Activated T-cell treated with anti-CD3 and anti-CD28 coated beads for 48 hours (primary cell): Measurements from ENCODE around the gene MAP3K20.
"Not testable (repeated sequence)": the region's sequence is repeated elsewhere in the genome, so short reads cannot be mapped to it uniquely, and the experiment has no call there.

Experiments
- DNase-seq: peaks from one replicate; pipeline ENCODE4 v3.0.0-alpha.2; 2020; ENCODE audit warnings: low read depth

Gene MAP3K20

DNA sequence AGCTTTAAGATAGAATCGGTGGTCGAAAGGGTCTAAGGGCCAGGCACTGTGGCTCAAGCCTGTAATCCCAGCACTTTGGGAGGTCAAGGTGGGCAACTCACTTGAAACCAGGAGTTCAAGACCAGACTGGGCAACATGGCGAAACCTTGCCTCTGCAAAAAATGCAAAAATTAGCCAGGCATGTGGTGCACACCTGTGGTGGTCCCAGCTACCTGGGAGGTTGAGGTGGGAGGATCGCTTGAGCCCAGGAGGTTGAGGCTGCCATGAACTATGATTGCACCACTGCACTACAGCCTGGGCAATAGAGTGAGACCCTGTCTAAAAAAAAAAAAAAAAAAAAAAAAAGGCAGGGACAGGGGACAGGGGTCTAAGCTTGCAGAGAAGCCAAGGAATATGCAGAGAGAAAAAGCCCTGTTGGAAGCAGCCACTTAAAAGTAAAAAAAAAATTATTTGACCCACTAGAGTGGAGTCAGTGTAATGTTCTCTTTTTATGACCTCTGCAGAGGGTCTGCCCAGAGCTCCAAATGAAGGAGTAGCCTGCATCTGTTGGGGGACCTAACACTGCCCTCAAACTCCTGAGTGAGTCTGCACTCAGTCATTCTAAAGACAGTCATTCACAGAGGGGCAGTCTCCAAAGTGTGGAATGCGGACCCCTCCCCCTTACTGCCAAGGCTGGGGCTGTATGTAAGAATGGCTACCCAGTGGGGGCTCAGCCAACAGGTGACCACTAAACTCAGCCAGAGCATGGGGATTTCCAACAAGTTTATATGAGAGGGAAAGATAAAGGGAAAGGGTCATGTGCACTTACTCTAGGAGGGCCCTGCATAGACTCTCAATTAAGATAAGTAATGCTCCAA, 160.5 kb downstream of the MAP3K20 start:
- DNase-seq = no peak

DNA sequence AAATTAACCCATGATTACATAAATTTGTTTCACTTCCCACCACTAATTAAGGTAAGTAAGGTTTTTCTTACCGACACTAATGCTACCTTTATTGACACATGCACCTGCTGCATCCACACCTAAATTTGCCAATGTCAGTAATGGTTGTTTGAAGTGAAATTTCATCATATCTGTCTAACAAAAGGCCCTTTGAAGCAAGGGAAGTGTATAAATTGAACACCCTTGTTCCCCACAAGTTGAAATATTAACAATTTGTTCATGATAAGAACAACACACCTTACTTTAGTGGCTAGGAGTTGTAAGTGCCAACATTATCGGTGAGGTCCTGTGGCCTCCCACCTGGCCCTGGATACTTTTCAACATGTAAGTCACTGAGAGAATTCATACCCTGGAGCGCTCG, 162.7 kb downstream of the MAP3K20 start:
- DNase-seq = no peak

DNA sequence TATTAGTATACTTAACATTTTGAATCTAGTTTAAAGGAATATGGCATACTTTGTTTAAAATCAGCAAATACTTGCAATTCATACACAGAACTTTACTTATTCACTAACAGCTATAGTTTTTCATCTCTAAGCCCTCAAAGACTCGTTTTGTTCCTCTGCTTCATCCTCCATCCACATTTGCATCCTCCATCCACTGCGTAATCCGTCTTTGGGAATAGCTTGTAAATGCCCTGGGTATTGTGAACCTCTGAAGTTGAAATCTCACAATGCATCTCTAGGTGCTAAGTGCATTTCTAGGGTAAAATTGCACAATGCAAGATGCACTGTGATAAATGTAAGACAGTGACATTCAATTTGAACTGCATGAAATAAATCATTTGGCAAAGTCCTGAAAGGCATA, 163.2 kb downstream of the MAP3K20 start:
- DNase-seq = no peak

DNA sequence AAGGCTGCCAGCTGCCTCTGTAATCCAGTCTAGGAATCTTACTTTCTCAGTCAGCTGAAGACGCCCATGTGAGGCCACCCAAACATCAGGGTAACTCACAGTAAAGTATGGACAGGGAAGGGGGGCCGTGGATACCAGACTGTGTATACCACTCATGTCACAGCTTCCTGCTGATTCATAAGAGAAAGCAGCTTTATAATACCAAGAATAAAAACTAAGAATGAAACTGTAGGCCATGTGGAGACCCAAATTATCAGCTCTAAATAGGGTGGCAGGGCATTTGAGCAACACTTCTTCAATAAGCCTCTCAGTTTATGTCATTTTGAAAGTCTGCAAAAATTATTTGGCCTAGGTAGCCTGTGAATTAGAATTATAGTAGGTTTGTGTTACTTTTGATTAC, 164.0 kb downstream of the MAP3K20 start:
- DNase-seq = peak; percentile 3

DNA sequence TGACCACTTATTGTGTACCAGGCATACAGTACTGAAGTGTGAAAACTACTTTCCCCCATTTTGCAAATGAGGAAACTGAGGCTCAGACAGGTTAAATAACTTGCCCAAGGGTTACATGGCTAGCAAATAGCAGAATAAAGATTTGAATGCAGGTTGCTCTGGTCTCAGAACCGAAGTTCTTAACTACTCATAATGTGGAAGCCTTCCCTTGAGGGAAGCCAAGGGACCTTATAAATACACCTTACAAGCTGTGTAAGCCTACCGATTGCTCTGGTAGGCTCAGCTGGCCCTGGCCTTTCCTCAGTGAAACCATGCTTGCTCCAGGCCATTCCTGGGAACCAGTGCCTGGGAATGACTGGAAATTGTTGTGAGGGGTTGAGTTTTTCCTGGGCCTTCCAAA, 164.4 kb downstream of the MAP3K20 start:
- no peak for DNase-seq

DNA sequence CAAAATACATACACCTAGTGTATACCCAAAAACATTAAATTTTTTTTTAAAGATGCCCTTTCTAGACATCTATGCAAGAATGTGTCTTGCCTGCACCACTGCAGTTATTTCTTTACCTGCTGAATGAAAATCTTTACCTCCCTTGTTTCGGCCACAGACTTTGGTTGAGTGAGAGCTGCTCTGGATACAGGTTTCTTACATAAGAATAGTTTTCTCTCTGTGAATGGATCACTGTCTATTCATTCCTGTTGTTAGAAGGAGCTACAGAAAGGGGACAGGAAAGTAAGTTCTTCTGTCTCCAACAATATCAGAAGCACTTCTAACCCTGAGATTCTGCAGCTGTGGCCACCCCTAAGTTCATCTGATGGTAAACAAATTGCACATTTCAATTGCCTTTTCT, 166.0 kb downstream of the MAP3K20 start:
- no peak for DNase-seq

DNA sequence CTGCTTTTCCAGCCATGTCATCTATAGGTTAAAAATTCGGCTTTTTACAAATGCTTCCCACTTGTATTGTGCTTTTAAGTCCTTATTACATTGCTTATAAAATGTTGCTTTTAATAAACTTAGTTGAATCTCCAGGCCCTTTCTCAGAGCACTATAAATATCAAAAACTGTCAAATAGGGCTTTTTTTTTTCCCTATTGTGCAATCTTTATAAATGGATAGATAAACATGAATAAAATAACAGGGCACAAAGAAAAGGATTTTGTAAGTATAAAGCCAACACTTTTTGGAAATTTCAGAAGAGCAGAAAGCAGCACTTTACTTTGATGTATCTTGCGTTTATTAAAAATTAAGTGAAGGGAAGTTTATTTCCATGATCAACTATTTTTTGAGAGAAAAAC, 171.5 kb downstream of the MAP3K20 start:
- DNase-seq = no peak

DNA sequence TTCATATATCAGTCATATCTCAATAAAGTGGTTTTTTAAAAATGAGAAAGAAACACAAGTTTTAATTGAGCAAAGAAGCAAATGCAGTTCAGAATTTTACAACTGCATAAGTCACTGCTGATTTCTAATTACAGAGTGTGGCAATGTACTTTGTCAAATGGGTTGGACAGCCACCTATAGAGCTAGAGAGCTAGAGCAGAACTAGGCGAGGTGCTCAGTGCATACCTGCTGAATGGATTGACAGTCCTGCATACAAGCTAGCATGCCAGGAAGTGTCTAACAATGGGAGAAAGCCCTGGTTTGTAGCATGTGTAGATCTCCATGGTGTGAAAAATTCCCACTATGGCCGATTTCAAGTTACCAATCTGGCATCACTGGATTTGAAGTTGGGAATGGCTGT, 172.7 kb downstream of the MAP3K20 start:
- no peak for DNase-seq

DNA sequence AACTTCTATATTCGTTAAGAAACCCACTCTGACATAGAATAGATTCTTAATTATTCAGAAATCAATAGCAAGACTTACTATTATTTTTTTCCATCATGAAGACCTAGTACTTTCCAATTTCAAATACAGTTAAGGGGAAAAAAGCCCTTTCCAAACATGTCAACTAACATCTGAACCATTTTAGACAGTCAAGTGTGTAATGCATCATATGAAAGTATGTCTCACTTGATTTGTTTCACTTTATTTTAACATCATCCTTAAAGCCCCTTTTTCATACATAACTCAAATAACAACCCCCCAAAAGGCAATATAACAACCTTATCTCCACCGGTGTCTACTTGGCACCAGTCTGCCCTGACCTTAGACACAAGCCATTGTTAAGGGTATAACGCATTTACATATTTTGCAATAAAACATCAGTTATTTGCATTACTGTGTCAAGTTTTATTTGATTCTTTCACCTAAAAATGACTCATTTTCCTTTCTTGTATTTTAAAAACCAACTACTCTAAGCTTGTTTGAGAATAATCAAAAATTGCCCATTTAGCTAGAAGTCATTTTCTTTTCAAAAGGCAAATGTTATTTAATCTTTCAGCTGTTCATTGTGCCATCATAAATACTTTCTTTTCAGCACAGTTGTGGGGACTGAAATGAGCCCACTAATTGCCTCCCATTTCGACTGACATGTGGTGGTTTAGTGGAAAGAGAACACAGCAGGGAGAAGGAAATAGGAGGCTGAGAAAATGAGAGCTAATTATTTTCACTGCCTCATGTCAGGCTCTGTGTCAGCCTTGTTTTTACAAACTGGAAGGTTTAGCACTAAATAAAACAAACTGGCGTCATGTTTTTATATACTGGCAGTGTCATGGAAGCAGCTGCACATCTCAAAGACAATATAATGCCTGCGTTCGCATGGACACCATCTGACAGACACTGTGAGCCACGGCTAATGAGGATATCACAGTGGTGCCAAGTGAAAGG, 174.3 kb downstream of the MAP3K20 start:
- DNase-seq = no peak

DNA sequence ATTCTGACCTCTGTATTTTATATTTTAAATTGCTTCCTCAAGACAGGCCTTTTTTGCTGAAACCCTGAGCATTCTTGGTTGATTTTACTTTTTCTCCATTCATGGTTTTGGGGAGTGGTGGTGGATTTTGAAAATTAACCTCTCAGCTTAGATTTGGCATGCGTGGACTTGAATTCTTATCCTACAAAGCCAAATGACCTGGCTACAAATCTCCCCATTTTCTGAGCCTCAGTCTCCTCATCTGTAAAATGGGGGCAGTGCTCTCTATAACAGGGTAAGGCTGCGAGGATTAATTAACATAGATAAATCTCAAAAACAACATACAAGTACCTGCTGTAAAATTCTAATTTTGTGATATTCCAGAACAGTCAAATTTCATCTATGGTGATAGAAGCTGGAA, 175.6 kb downstream of the MAP3K20 start:
- no peak for DNase-seq

DNA sequence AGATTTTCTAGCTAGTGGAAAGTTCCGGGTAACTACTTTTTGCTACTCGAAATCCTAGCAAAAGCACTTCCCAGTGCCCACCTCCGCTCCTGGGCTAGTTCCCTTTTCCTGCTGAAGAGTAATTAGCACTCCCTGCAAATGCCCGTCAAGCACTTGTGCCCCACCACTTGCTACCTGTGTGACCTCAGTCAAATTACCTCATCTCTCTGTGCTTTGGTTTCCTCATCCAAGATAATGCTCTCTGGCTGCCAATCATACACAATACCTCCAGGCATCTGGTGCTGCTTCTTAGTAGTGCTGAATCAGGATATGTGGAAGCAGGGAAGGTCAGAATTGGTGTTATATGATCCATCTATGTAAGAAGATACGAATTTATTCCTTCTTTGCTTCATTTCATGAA, 176.9 kb downstream of the MAP3K20 start:
- no peak for DNase-seq

DNA sequence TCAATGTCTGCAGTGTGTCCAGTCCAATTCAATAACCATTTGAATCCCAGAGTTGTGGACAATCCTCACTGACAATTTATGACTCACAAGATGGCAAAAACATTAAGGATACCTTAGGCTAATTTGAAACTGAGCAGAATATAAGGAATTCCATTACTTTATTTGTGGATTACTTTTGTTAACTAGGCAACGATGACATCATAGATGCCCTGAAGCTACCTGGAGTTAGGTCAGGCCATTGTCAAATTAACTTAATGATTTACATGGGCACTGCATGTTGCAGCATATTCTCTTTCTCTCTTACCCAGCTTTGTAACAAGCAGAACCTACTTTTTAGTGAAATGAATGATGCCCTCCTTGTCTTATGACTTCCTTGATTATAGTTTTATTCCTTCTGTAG, 179.0 kb downstream of the MAP3K20 start:
- DNase-seq = no peak

DNA sequence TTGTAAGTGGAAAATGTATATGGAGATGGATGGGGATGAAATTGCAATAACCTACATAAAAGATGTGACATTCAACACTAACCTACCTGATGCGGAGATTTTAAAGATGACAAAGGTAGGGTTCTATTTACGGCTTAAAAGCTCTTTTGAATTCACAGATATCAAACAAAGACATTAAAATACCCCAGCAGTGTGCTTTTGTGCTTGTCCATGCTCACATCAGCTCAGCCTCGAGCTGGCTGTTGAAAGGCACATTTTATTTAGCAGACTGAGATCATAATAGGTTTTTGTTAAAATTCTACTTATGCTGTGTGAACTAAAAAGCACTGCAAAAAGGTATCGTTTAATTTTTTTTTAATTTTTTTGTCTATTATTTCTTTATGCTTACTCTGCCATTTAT, 183.1 kb downstream of the MAP3K20 start:
- no peak for DNase-seq

DNA sequence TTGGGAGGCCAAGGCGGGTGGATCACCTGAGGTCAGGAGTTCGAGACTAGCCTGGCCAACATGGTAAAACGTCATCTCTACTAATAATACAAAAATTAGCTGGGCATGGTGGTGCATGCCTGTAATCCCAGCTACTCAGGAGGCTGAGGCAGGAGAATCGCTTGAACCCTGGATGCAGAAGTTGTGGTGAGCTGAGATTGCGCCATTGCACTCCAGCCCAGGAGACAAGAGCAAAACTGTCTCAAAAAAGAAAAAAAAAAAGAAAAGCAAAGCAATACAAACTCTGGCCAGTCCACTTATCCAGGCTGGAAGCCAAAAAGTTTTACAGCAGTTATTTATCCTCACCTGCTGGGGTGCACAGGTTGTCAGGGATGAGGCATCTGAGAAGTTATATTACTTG, 186.7 kb downstream of the MAP3K20 start:
- not testable (repeated sequence) for DNase-seq

DNA sequence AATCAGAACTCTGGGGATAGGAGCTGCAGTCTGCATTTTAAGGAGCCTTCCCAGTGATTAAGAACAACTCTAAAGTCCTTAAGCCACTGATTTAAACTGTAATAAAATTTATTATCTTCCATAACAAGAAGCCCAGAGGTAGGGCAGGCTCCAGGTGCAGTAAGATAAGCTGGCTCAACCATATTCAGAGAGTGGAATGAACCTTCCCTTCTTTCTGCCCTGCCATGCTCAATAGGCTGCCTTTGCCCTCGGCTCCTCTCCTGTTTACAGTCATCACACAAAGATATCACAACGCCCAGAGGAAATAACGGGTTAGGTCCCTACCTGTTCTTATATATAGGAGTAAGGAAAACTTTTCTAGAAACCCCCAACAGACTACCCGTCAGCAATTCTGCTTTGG, 188.5 kb downstream of the MAP3K20 start:
- DNase-seq = no peak

DNA sequence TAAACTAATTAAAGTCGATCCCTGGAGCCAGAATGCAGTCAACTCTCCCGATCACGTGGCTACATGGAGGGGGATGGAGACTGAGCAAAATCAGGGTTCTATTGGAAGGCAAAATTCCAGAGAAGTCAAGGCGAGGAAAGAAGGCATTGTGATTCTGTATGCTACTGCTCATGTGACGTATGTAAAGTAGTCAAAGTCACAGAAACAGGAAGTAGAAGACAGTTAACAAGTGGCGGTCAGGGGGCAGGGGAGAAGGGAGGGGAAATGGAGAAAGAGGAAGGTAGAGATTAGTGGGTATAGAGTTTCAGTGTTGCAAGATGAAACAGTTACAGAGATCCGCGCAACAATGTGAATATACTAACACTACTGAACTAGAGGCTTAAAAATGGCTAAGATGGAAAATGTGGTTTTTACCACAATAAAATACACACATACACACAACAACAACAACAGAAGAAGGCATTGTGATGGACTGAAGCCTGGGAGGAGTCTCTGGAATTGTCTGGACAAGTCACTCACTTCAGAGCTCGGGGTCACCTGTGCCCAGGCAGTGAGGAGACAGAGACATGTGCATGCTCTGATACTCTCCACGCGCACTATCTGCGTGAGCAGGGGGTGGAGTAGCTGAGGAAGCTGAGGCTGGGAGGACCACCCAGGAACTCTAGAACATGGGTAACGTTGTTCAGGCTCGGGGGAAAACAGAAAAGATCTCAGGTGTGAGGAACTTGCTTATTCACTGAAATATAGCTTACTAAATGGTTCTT, 189.1 kb downstream of the MAP3K20 start:
- no peak for DNase-seq

DNA sequence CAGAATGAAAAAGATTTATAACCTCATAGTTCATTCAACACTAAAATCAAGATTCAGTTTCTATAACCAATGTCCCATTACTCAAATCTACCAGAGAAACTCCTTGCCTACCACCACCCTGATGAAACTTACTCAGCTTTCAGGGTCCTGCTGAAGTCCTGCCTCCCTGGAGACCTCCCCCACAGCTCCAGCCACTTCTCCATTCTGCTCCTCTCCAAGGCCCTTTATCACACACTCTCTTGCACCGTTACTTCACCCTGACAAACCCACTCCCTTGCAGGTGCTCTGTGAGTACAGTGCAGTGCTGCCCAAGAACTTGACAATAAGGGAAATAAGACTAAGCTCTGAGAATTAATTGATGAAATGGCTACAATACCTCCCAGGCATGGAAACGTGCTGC, 195.5 kb downstream of the MAP3K20 start:
- no peak for DNase-seq

DNA sequence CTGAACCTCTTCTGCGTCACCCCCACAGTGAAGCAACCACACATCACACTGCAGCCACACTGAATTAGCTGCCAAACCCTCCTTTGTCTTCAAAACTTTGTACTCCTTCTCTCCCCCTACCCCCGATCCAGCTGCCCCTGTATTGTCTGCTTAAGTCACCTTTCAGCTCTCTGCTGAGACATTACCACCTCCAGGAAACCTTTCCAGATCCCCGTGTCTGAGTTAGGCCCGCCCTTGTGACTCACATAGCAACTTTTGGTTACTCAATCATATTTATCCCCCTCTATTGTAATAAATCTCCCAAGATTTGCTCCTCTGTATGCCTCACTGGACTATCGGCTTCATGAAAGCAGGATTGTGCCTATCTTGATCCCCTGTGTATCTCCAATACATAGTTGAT, 196.2 kb downstream of the MAP3K20 start:
- DNase-seq = no peak

DNA sequence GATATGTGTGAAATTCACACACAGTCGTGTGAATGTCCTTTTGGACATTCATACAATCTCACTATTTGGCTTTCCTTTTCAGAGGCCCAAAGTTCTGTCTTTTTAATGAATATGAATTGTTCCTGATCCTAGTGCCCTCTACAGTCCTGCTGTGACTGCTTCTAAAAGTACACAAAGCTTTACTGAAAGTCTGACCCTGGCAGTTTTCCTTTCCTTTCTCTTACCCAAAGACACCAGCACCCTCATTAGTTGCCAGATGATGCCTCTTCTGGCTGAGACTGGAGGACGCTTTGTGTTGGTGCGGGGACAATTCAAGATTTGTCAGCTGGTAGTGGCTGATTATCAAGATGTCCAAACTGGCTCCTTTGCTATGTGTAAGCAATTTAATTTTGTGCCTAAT, 197.2 kb downstream of the MAP3K20 start:
- no peak for DNase-seq

DNA sequence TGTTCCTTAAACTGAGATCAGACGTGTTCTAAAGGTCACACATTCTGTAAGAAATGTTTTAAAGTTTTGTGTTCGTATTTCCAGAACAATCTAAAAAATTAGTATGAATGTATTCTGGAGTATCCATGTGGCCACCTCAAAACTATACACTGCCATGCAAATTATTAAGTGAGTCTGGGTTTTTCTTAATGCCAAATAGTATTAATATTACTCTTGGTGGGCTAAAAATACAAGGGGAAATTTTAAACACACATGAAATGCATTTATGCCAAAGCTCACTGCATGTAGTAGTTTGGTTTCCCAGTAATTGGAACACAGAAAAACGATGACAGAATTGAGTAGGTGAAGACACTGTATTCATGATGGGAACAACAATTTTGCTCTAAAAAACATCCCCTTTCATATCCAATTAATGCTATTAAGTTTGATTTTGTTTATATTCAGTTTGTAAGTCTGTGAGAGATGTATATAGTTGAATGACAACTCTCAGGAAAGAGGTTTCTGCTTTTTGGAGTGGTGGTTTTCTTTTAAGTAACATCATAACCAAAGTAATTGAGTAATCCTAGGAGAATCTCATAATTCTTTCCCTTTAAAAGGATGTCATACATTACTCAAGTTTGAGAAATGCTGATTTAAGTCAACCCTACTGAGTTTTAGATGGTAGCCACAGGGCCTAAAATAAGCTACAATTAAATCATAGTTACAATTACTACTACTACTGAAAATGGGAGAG, 203.3 kb downstream of the MAP3K20 start:
- DNase-seq = no peak

DNA sequence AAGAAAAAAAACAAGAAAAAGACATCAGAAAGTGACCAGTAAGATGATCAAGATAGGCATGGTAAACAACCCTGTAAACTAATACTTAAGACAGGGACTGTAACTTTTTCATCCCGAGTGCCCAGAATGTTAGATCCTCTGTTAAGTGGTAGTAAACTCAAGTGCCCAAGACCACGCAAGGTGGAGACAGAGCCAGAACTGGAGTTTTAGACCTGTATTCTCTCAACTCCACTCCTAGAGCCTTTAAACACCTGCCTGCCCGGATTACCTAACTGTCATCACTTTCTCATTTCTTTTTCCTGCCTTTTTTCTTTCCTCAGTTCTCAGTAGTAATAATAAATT, 203.9 kb downstream of the MAP3K20 start:
- DNase-seq = no peak

DNA sequence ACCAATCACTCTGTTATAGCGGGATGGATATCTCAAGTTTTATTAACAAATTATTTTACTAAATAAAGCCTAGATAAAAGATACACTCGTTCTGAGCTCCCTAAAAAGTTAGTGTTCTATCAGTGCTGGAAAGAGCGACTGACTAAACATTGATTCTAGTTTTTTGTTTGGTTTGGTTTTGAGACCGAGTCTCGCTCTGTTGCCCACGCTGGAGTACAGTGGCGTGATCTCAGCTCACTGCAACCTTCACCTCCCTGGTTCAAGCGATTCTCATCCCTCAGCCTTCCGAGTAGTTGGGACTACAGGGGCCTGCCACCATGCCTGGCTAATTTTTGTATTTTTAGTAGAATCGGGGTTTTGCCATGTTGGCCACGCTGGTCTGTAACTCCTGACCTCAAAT, 205.2 kb downstream of the MAP3K20 start:
- no peak for DNase-seq
